22Rv1 (cell line): ENCODE results near the gene PLPP7.

Experiments used
- H3K27ac ChIP-seq: fragments of 450-650 bp; 2 replicates; pipeline ENCODE4 v1.5.1; 2017
- CTCF ChIP-seq: fragments of 450-650 bp; IDR thresholded peaks from 2 replicates; pipeline ENCODE4 v1.5.1; 2017; ENCODE audit warnings: mild to moderate bottlenecking
- ZFX ChIP-seq: fragments of 450-650 bp; IDR thresholded peaks from 2 replicates; pipeline ENCODE4 v1.6.1; 2017; ENCODE audit warnings: antibody characterized with exemption, borderline replicate concordance

PLPP7 gene

GRCh38 chr9:131302244-131303075 lies 12.9 kb downstream of the PLPP7 start:
- H3K27ac ChIP-seq: no peak overlapping the region
- TF ChIP-seq ZFX: no peak
- TF ChIP-seq CTCF: no peak

GRCh38 chr9:131303381-131304321 lies 14.1 kb downstream of the PLPP7 start:
- TF ChIP-seq CTCF: no peak
- TF ChIP-seq ZFX: no peak
- H3K27ac ChIP-seq: no peak overlapping the region

GRCh38 chr9:131304676-131305355 lies 15.3 kb downstream of the PLPP7 start:
- TF ChIP-seq ZFX (no peak), CTCF (no peak)
- H3K27ac ChIP-seq: no peak overlapping the region

- H3K27ac ChIP-seq: no peak overlapping the region
- TF ChIP-seq ZFX (no peak), CTCF (no peak)
Measured at GRCh38 chr9:131306397-131307004, 17.0 kb downstream of the PLPP7 start.

- TF ChIP-seq ZFX: no peak
- TF ChIP-seq CTCF: no peak
- H3K27ac ChIP-seq: no peak overlapping the region
Measured at GRCh38 chr9:131307974-131308373, 18.5 kb downstream of the PLPP7 start.

- no peak overlapping the region for H3K27ac ChIP-seq
- TF ChIP-seq CTCF (no peak), ZFX (no peak)
Measured at GRCh38 chr9:131308452-131308851, 18.9 kb downstream of the PLPP7 start.
